GM10266 (cell line): ENCODE measurements around the gene OR2H2.

Experiments used
- DNase-seq: peaks from one replicate; pipeline ENCODE4 v3.0.0; 2012; ENCODE audit errors: extremely low spot score
- TF ChIP-seq, protein P1 (sequence below): IDR thresholded peaks from 2 replicates; pipeline ENCODE4 v1.5.1; 2012; ENCODE audit warnings: mild to moderate bottlenecking, low read depth; ENCODE audit not compliant: control insufficient read depth, insufficient read depth; ENCODE audit errors: missing control alignments

The OR2H2 gene

DNA sequence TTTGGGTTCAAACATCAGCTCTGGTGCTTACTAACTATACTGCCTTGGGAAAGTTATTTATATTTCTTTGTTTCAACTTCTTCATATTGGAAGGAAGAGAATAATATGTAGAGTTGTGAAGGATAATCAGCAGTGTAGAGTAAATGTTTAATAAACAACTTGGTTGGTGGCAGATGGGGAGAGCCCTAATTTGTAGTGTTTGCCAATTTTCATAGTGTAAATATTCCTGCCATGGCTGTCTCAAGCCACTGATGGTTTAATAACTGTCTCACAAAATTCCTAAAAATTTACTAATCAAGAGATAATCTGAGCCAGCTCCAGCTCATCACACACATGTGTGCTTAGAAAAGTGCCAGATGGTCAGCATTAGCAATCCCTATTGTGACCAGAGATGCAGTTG lies at the start of gene OR2H2:
Gene OR2H2 (plus strand): TSS at position 301 of the 400 bp plus-strand sequence. CDS start 2,824 bp downstream, outside the sequence.
- no peak for DNase-seq
- TF ChIP-seq, protein P1, sequence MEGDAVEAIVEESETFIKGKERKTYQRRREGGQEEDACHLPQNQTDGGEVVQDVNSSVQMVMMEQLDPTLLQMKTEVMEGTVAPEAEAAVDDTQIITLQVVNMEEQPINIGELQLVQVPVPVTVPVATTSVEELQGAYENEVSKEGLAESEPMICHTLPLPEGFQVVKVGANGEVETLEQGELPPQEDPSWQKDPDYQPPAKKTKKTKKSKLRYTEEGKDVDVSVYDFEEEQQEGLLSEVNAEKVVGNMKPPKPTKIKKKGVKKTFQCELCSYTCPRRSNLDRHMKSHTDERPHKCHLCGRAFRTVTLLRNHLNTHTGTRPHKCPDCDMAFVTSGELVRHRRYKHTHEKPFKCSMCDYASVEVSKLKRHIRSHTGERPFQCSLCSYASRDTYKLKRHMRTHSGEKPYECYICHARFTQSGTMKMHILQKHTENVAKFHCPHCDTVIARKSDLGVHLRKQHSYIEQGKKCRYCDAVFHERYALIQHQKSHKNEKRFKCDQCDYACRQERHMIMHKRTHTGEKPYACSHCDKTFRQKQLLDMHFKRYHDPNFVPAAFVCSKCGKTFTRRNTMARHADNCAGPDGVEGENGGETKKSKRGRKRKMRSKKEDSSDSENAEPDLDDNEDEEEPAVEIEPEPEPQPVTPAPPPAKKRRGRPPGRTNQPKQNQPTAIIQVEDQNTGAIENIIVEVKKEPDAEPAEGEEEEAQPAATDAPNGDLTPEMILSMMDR = no peak

- no peak for DNase-seq
- TF ChIP-seq, protein P1 = no peak
Observed at GRCh38 chr6:29537714-29538403, 47.1 kb upstream of the OR2H2 start.

DNA sequence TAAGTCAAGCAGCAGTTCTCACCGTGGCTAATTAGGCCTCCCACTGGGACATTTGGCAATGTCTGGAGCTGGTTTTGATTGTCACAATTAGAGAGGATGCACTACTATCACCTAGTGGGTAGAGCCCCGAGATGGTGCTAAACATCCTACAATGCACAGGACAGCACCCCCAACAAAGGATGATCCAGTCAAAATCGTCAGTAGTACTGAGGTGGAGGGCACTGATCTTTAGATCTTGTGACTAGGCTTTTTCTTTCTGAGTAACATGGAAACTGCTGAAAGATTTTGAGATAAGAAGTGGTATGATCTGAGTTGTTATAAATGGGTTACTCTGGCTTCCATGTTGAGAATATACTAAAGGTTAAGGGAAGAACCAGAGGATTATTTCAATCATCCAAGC lies 37.3 kb upstream of the OR2H2 start:
- no peak for DNase-seq
- TF ChIP-seq, protein P1 = no peak

GRCh38 chr6:29552512-29553051 lies 32.3 kb upstream of the OR2H2 start:
- DNase-seq = peak; percentile 81
- TF ChIP-seq, protein P1 = no peak

DNA sequence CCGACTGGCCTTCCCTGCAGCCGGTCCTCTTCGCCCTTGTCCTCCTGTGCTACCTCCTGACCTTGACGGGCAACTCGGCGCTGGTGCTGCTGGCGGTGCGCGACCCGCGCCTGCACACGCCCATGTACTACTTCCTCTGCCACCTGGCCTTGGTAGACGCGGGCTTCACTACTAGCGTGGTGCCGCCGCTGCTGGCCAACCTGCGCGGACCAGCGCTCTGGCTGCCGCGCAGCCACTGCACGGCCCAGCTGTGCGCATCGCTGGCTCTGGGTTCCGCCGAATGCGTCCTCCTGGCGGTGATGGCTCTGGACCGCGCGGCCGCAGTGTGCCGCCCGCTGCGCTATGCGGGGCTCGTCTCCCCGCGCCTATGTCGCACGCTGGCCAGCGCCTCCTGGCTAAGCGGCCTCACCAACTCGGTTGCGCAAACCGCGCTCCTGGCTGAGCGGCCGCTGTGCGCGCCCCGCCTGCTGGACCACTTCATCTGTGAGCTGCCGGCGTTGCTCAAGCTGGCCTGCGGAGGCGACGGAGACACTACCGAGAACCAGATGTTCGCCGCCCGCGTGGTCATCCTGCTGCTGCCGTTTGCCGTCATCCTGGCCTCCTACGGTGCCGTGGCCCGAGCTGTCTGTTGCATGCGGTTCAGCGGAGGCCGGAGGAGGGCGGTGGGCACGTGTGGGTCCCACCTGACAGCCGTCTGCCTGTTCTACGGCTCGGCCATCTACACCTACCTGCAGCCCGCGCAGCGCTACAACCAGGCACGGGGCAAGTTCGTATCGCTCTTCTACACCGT lies 31.5 kb upstream of the OR2H2 start:
- no peak for DNase-seq
- TF ChIP-seq, protein P1 = no peak

- TF ChIP-seq, protein P1 = no peak
- DNase-seq = no peak
Observed at GRCh38 chr6:29554764-29555163, 30.2 kb upstream of the OR2H2 start.
